TTC549 (cell line): ENCODE results near the gene DCUN1D5.
"Not testable (repeated sequence)": the region's sequence is repeated elsewhere in the genome, so short reads cannot be mapped to it uniquely, and the experiment has no call there.

Experiments
- FAIRE-seq: peaks from 2 replicates; lab custom pipeline; 2012; peaks lifted over from hg19 to GRCh38; lab: Jason Lieb, UNC

The DCUN1D5 gene

GRCh38 chr11:103055221-103055890 lies 36.6 kb downstream of the DCUN1D5 start:
- FAIRE-seq: peak; percentile 96

- FAIRE-seq: no peak
These were observed 38.0 kb downstream of the DCUN1D5 start for GRCh38 chr11:103053997-103054396.

GRCh38 chr11:103051981-103052380 lies 40.0 kb downstream of the DCUN1D5 start:
- no peak for FAIRE-seq

GRCh38 chr11:103051151-103051801 lies 40.7 kb downstream of the DCUN1D5 start:
- FAIRE-seq: no peak

- no peak for FAIRE-seq
These were observed 41.6 kb downstream of the DCUN1D5 start for GRCh38 chr11:103050351-103050750.

- FAIRE-seq: no peak
These were observed 44.1 kb downstream of the DCUN1D5 start for GRCh38 chr11:103047837-103048236.

- FAIRE-seq: no peak
These were observed 47.9 kb downstream of the DCUN1D5 start for GRCh38 chr11:103043826-103044678.

GRCh38 chr11:103042161-103042560 lies 49.8 kb downstream of the DCUN1D5 start:
- no peak for FAIRE-seq

- FAIRE-seq: peak; percentile 86
These were observed 56.0 kb downstream of the DCUN1D5 start for GRCh38 chr11:103035791-103036434.

GRCh38 chr11:103035216-103035615 lies 56.7 kb downstream of the DCUN1D5 start:
- FAIRE-seq: no peak

- FAIRE-seq: no peak
These were observed 60.1 kb downstream of the DCUN1D5 start for GRCh38 chr11:103031834-103032233.

GRCh38 chr11:103029401-103029800 lies 62.6 kb downstream of the DCUN1D5 start:
- no peak for FAIRE-seq

GRCh38 chr11:103028304-103029020 lies 63.5 kb downstream of the DCUN1D5 start:
- FAIRE-seq: not testable (repeated sequence)

- FAIRE-seq: no peak
These were observed 67.9 kb downstream of the DCUN1D5 start for GRCh38 chr11:103024086-103024485.

GRCh38 chr11:103016031-103016430 lies 75.9 kb downstream of the DCUN1D5 start:
- no peak for FAIRE-seq

- no peak for FAIRE-seq
These were observed 78.5 kb downstream of the DCUN1D5 start for GRCh38 chr11:103013421-103013820.
